Endothelial cell of umbilical vein (primary cell): ENCODE data around the gene ARL13A. TPM values are rescaled to one million over a fixed set of nuclear protein-coding genes. Genes with fewer than 3 reads are reported as not detected.

ENCODE experiments used
- BruUV-seq: library from RNA; stranded (reverse); fragments of 400-500 nt; replicated peaks from 2 replicates; lab custom pipeline; 2021; lab: Mats Ljungman, UMichigan
- CTCF ChIA-PET: fragments of 300-600, 350-600 bp; sonication (Branson Sonifier 250); formaldehyde crosslinking; loops from one replicate; lab custom pipeline; 2021; ENCODE audit warnings: antibody characterized with exemption, inconsistent platforms; lab: Charles Lee
- POLR2A ChIA-PET: fragments of 300-600, 350-600 bp; sonication (Branson Sonifier 250); formaldehyde crosslinking; loops from one replicate; lab custom pipeline; 2021; ENCODE audit warnings: antibody characterized with exemption, inconsistent platforms; lab: Charles Lee
- DNase-seq: peaks from one replicate; pipeline ENCODE4 v3.0.0-alpha.2; 2011; ENCODE audit warnings: low read depth, low spot score
- FAIRE-seq: peaks from 2 replicates; lab custom pipeline; 2011; peaks lifted over from hg19 to GRCh38; lab: Jason Lieb, UNC
- H2AFZ ChIP-seq: 2 replicates; pipeline ENCODE4 v1.6.0; 2012; ENCODE audit warnings: low read depth, low read length, control low read depth, inconsistent platforms
- H3K27ac ChIP-seq: 2 replicates; pipeline ENCODE4 v1.5.1; 2011; ENCODE audit warnings: low read depth, mild to moderate bottlenecking, control low read depth, low read length, moderate library complexity; ENCODE audit not compliant: insufficient read depth
- H3K27me3 ChIP-seq, 2 experiments: 2 replicates each; pipeline versions ENCODE4 v1.6.0 to v1.6.1; 2011; ENCODE audit warnings: low read length in 2 of 2, mixed read lengths in 1 of 2; ENCODE audit not compliant: control insufficient read depth in 2 of 2, insufficient read depth in 2 of 2
- H3K36me3 ChIP-seq, 2 experiments: 2 replicates in 1 of 2; 3 replicates in 1 of 2; pipeline ENCODE4 v1.5.1; 2011; ENCODE audit warnings: low read length in 2 of 2, mild to moderate bottlenecking in 1 of 2, moderate library complexity in 1 of 2; ENCODE audit not compliant: control insufficient read depth in 2 of 2, insufficient read depth in 2 of 2; ENCODE audit errors: extremely low read depth in 1 of 2
- H3K4me1 ChIP-seq: 3 replicates; pipeline ENCODE4 v1.5.1; 2011; ENCODE audit warnings: mild to moderate bottlenecking, low read length; ENCODE audit not compliant: control insufficient read depth, insufficient read depth; ENCODE audit errors: extremely low read depth
- H3K4me2 ChIP-seq: 2 replicates; pipeline ENCODE4 v1.6.1; 2011; ENCODE audit warnings: low read length, control low read depth, mixed read lengths; ENCODE audit not compliant: insufficient read depth
- H3K4me3 ChIP-seq, 3 experiments: fragments of 200-600 bp in 1 of 3; sonication (generic), shearing (Covaris generic) in 1 of 3; replicated peaks in 1 of 3; 2 replicates each; pipeline ENCODE4 v1.5.1; 2011 to 2016; ENCODE audit warnings: control low read depth in 3 of 3, low read length in 3 of 3, mild to moderate bottlenecking in 2 of 3, inconsistent platforms in 1 of 3, low read depth in 1 of 3, moderate library complexity in 1 of 3; ENCODE audit not compliant: insufficient read depth in 1 of 3
- H3K79me2 ChIP-seq: 2 replicates; pipeline ENCODE4 v1.6.0; 2012; ENCODE audit warnings: low read length, inconsistent platforms; ENCODE audit not compliant: control insufficient read depth, insufficient read depth
- H3K9ac ChIP-seq: replicated peaks from 2 replicates; pipeline ENCODE3; 2011; ENCODE audit warnings: low read length, control low read depth; ENCODE audit not compliant: insufficient read depth; ENCODE audit errors: extremely low read depth
- H3K9me1 ChIP-seq: replicated peaks from 3 replicates; pipeline ENCODE4 v1.6.0; 2011; ENCODE audit warnings: mild to moderate bottlenecking, low read length; ENCODE audit not compliant: control insufficient read depth, insufficient read depth; ENCODE audit errors: extremely low read depth
- H3K9me3 ChIP-seq: replicated peaks from 2 replicates; pipeline ENCODE4 v1.5.1; 2012; ENCODE audit warnings: low read length, inconsistent platforms; ENCODE audit not compliant: control insufficient read depth, insufficient read depth
- H4K20me1 ChIP-seq: replicated peaks from 2 replicates; pipeline ENCODE3; 2011; ENCODE audit warnings: mild to moderate bottlenecking, low read length; ENCODE audit not compliant: control insufficient read depth, insufficient read depth; ENCODE audit errors: extremely low read depth
- CTCF ChIP-seq, 2 donors: IDR thresholded peaks; 1 replicate in 1 of 2; 2 replicates in 1 of 2; pipeline ENCODE4 v1.5.1; 2011; ENCODE audit warnings: low read length in 2 of 2, mild to moderate bottlenecking in 2 of 2, moderate library complexity in 2 of 2, control low read depth in 1 of 2, inconsistent platforms in 1 of 2, low read depth in 1 of 2; ENCODE audit not compliant: insufficient read depth in 1 of 2; ENCODE audit errors: extremely low read depth in 1 of 2
- EZH2 ChIP-seq: IDR thresholded peaks from 2 replicates; pipeline ENCODE4 v1.6.1; 2012; ENCODE audit warnings: borderline replicate concordance, low read depth, mild to moderate bottlenecking, moderate library complexity, low read length, inconsistent platforms; ENCODE audit not compliant: severe bottlenecking
- FOS ChIP-seq: IDR thresholded peaks from 2 replicates; pipeline ENCODE4 v1.6.1; 2011; ENCODE audit warnings: mild to moderate bottlenecking, low read length, moderate library complexity, borderline replicate concordance; ENCODE audit not compliant: insufficient read depth
- GATA2 ChIP-seq: IDR thresholded peaks from 2 replicates; pipeline ENCODE4 v1.7.0; 2011; ENCODE audit warnings: low read depth, mild to moderate bottlenecking, moderate library complexity, mixed read lengths, low read length; ENCODE audit not compliant: insufficient read length, insufficient read depth
- JUN ChIP-seq: IDR thresholded peaks from 2 replicates; pipeline ENCODE4 v1.6.1; 2011; ENCODE audit warnings: borderline replicate concordance, low read depth; ENCODE audit not compliant: insufficient read length, insufficient read depth
- MAX ChIP-seq: IDR thresholded peaks from 2 replicates; pipeline ENCODE4 v1.6.1; 2011; ENCODE audit not compliant: insufficient read depth, insufficient read length
- MYC ChIP-seq: IDR thresholded peaks from one replicate; pipeline ENCODE4 v1.6.1; 2011; ENCODE audit warnings: mild to moderate bottlenecking, low read depth, low read length
- POLR2A ChIP-seq: IDR thresholded peaks from 2 replicates; pipeline ENCODE4 v1.6.1; 2012; ENCODE audit warnings: low read depth, mild to moderate bottlenecking, control low read depth, low read length
- POLR2AphosphoS5 ChIP-seq: IDR thresholded peaks from 2 replicates; pipeline ENCODE4 v1.6.1; 2012; ENCODE audit warnings: low read depth, mild to moderate bottlenecking, control low read depth, low read length, moderate library complexity; ENCODE audit not compliant: insufficient read depth
- dilution Hi-C: fragments of 300-500 bp; cut with MboI; formaldehyde crosslinking; loops from one replicate; pipeline ENCODE4 v1.15.0; 2019; ENCODE audit warnings: low sequenced_read_pairs; ENCODE audit not compliant: extremely low pct_ligation_motif_present
- intact Hi-C: fragments of 100-400 bp; cut with micrococcal nuclease; formaldehyde crosslinking; loops from one replicate; pipeline ENCODE4 v1.10.0; 2022
- polyA plus RNA-seq, 4 experiments: library from polyadenylated mRNA; depleted of rRNA in 3 of 4; stranded (reverse) in 3 of 4; unstranded in 1 of 4; fragments of >200 nt; gene quantifications; 2 replicates each; pipeline versions ENCODE4 v1.2.1 to v1.2.3, GENCODE V29; 2011 to 2012; ENCODE audit warnings: missing spikeins in 1 of 4
- total RNA-seq: library from RNA; stranded (reverse); gene quantifications from 2 replicates; pipeline ENCODE4 v1.2.3, GENCODE V29; 2021

The ARL13A gene
- total and polyA plus RNA-seq, 2 donors (not counting 3 experiments of a cell fraction or from before 2014, with no cell fraction given) = not detected

- Histone ChIP-seq H3K9me1 (no peaks in the 10 kb centered on the region), H3K4me1 (peaks cover 8% of the 10 kb centered on the region), H3K27me3 (no peaks in the 10 kb centered on the region), H3K9me3 (no peaks in the 10 kb centered on the region), H3K4me2 (no peak overlapping the region), H4K20me1 (no peaks in the 10 kb centered on the region), H3K9ac (no peak overlapping the region), H2AFZ (no peak overlapping the region), H3K27ac (no peak overlapping the region), H3K36me3 (no peaks in the 10 kb centered on the region), H3K4me3 (no peak overlapping the region), H3K79me2 (no peaks in the 10 kb centered on the region)
- POLR2A ChIA-PET = no interaction called here
- no TSS peak for BruUV-seq
- no peak for FAIRE-seq
- TF ChIP-seq CTCF (IDR thresholded peaks at IDR 0.05; ENCODE audit: extremely low read depth in 1 of 2, insufficient read depth in 1 of 2, low read depth in 1 of 2, low read length in 2 of 2) (no peak), MYC (no peak), MAX (no peak), POLR2AphosphoS5 (no peak), GATA2 (no peak), EZH2 (no peak), POLR2A (no peak), JUN (no peak), FOS (no peak)
- intact Hi-C loops (no loop called here), dilution Hi-C loops (no loop called here)
- CTCF ChIA-PET = no interaction called here
- no peak for DNase-seq
These were observed 43.1 kb upstream of the ARL13A start for GRCh38 chrX:100926453-100926852.
